ENCODE data around the gene TOP3B.

Gene TOP3B

DNA sequence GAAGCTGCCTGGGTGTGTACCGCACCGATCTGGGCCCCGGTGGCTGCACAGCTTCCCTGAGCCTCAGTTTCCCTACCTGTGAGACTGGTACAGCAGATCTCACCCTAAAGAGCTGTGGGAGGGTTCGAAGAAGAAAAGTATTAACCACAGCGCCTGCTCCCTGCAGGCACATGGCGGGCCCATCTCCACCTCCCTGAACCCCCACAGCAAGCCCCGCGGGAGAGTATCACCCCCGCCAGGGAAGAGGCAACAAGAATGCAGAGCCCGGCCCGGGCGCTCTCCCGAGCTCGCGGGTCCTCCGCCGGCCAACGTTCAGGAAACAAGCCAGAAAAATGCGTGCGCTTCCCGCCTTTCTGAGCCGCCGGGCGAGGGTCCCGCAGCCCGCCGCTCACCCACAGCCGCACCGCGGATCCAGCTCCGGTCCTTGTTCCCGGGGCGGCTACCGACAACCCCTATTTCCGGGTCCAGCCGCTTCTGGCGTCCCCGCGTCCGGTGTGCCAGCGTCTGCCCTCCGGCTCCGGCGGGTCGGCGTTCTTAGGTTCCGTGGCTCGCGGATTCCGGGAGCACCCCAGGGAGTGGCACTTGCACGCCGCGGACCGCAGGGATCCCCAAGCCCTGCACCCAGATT, at the start of gene TOP3B:
TOP3B (minus strand) TSS at position 450 of the 628 bp plus-strand sequence. CDS start 7,078 bp downstream, outside the sequence.
- DNase-seq = peak; percentile 75

DNA sequence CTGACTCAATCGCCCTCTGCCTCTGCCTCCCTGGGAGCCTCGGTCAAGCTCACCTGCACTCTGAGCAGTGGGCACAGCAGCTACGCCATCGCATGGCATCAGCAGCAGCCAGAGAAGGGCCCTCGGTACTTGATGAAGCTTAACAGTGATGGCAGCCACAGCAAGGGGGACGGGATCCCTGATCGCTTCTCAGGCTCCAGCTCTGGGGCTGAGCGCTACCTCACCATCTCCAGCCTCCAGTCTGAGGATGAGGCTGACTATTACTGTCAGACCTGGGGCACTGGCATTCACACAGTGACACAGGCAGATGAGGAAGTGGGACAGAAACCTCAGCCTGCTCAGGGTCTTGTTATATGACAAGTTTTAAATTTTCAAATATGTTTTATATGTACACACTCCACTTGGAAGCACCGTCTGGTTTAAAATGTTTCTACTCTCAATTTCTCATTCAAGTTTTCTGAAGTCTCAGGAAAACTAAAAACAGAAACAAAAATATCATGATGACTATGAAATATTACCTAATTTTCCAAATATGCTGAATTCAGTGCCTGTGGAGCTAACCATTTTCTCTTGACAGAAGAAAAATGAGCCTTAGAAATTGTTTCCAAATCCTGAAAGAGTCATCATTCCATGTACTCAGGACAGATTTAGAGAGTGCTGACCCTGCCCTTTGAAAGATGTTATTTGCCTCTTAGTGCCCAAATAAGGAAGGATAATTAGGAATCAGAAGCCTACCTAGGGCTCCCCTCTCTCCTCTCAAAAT, 48.8 kb upstream of the TOP3B start:
- DNase-seq = no peak

DNA sequence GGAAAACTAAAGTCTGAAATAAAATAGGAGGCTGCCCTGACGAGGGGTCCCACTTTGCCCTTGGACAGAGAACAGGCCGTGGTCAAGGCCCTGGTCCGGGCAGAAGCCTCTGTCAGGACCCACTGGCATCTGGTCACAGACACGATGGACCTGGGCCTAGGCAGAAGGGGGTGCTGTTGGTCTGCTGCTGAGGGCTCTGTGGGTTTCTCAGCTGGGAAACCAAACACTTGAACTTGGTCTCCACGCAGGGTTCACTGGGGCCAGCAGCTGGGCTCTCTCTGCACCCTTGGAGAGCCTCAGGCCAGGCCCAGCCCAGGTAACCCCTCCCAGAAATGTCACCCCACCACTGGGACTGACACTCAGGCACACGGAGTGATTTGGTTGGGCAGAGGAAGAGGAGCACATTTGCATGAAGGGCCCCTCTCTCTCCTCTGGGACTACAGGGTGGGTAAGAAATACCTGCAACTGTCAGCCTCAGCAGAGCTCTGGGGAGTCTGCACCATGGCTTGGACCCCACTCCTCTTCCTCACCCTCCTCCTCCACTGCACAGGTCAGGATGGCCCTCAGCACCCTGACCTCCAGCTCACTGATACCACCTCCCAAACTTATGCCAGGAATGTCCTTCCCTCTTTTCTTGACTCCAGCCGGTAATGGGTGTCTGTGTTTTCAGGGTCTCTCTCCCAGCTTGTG, 48.1 kb upstream of the TOP3B start:
- DNase-seq = no peak

DNA sequence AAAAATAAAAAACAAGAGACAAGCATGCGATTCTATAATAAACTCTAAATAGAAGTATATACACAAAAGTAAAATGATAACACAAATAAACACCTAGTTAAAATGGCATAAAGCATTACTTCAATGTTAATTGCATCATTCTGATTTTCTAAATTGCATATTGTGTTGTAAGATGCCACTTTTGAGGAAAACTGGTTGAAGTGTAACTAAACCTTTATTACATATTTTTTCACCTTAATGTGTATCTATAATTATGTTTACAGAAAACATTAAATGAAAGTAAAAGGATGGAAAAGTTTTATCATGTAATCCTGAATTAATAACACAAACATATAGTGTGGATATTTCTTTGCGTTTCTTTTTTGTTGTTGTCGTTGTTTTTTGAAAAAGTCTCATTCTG, 45.4 kb upstream of the TOP3B start:
- no peak for DNase-seq

- DNase-seq = no peak
Observed at GRCh38 chr22:22026157-22026831, 43.7 kb upstream of the TOP3B start.

GRCh38 chr22:22025320-22026156, 43.0 kb upstream of the TOP3B start:
- DNase-seq = no peak

DNA sequence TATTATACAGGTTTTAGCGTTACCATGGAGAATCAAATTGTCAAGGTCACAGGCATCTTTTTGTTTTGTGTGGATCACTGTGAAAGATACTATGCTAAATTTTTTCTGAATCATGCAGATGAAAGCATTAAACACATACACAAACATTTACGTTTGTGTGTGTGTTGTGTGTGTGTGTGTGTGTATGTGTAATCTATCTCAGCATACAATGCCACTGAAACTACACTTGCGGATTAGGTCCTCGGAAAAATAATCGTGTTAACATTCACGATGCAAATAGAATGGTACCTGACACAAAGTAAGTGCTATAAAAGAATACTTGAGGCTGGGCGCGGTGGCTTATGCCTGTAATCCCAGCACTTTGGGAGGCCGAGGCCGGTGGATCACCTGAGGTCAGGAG, 41.9 kb upstream of the TOP3B start:
- DNase-seq = no peak

- DNase-seq = no peak
Observed at GRCh38 chr22:22023581-22024137, 41.1 kb upstream of the TOP3B start.

GRCh38 chr22:22022947-22023534, 40.5 kb upstream of the TOP3B start:
- no peak for DNase-seq

DNA sequence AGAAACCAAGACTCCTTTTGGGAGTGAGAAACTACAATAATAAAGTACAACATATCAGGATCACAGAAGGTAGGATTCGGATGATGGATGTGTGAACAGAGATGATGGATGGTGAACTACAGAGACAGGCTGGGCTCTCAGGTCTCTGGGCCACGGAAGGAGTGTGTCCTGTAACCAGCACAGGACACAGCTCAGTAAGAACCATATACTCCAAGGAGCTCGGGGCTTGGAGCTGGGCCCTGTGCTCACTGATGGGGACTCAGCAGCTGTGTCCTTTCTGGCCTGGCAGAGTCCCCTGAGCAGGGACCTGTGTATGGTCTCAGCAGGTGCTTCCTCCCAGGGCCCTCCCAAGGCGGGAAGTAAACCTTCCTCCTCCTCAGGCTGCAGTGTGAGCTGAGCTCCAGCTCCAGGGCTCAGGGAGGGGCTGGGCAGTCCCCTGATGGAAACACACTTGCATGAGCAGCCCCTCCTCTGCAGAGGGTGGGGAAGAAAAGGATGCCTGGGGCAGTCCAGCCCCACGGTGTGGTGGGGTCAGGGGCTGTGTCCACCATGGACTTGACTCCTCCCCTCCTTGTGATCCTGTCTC, 39.8 kb upstream of the TOP3B start:
- DNase-seq = no peak

DNA sequence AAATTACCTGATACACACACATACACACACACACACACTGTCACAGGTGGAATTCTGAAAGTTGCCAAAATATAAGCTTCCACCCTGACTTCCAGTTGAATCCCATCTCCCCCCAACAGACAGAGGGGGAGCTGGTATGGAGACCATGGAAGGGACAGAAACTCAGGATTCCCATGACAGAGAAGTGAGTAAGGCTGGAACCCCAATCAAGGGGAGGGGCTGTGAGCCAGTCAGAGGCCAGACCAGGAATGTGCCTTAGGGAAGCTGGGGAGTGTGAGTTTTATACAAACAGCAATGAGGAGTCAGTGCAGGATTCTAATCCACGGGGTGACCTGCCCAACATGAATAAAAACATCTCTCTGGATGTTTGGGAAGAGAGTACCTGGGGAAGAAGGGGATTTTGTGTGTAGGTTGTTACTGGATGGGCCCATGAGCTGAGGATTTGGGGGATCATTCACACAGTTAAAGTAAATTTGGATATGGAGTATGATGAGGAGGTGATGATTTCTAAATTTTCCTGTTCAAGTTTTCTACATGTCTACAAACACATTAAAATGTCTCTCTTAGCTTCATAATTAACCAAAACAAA, 38.7 kb upstream of the TOP3B start:
- no peak for DNase-seq

DNA sequence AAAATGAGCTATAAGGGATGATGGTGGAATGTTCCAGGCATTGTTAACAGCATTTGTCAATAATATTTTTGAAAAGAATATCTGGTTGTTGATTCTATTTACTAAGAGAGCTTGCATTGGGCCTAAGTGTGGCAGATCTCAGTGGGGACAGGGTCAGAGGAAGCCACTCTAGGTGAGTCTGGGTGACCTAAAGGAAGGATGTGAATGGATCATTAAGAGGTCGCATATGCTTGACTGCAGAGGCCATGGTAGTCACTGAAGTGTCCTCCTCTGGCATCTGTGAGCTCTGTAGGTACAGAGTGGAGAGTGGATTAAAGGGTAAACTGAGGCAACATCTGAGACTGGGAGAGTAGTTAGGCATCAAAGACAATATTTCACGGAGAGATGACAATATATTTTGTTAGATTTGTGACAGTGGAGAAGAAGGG, 37.9 kb upstream of the TOP3B start:
- no peak for DNase-seq

- no peak for DNase-seq
Observed at GRCh38 chr22:22019659-22020424, 37.3 kb upstream of the TOP3B start.

DNA sequence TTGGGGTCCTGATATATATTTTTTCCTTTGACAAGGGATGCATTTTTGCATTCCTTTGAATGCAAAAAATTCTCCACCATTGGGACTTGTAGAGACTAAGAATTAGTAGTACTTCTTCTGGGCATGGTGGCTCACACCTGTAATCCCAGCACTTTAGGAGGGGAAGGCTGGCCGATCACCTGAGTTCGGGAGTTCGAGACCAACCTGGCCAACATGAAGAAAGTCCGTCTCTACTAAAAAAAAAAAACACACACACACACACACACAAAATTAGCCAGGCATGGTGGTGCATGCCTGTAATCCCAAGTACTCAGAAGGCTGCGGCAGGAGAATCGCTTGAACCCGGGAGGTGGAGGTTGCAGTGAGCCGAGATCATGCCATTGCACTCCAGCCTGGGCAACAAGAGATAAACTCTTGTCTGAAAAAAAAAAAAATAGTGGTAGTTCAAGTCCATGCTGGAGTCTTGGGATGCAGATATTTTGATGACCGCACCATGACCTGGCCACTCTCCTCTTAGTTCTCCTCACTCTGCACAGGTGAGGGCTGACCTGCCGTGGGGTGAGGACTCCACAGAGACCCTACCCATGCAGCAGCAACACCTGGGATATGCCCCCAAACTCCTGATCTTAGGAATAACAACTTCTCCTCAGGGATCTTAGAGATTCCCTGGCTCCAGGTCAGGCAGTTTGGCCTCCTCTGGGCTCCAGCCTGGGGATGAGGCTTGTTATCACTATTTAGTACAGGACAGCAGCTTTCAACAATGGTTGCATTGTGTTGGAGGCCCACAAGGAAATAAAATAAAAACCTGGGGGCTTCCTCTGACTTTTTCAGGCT, 36.5 kb upstream of the TOP3B start:
- no peak for DNase-seq

- DNase-seq = no peak
Observed at GRCh38 chr22:22015631-22016030, 33.0 kb upstream of the TOP3B start.

DNA sequence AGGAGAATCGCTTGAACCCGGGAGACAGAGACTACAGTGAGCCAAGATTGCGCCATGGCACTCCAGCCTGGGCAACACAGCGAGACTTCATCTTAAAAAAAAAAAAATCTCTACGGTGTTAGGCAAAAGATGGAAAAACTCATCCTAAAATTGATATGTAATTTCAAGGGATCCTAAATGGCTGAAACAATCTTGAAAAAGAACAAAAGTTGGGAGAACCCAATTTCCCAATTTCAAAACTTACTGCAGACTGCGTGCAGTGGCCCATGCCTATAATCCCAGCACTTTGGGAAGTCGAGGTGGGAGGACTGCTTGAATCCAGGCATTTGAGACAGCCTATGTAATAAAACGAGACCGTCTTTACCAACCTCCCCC, 31.7 kb upstream of the TOP3B start:
- no peak for DNase-seq

DNA sequence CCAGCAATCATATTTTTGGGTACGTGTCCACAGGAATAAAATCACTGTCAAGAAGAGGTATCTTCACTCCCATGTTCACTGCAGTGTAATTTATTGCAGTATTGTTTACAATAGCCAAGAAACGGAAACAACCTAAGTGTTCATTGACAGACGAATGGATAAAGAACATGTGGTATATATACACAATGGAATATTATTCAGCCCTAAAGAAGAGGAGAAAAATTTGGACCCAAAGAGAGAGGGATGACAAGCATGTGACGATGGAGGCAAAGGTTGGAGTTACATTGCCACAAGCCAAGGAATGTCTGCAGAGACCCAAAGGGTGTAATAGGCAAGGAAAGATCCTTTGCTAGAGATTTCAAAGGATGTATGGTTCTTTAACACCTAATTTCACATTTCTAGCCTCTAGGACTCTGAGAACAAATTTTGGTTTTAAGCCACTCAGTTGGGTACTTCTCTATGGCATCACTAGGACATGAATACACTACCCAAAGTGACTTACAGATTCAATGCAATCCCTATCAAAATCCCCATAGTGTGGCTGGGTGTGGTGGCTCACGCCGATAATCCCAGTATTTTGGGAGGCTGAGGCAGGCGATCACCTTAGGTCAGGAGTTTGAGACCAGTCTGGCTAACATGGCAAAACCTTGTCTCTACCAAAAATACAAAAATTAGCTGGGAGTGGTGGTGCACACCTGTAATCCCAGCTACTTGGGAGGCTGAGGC, 31.1 kb upstream of the TOP3B start:
- DNase-seq = no peak

- DNase-seq = no peak
Observed at GRCh38 chr22:22011964-22012363, 29.4 kb upstream of the TOP3B start.

GRCh38 chr22:22010358-22010757, 27.8 kb upstream of the TOP3B start:
- DNase-seq = no peak

All from activated CD4-positive, alpha-beta T cell treated with anti-CD3 and anti-CD28 coated beads, Interleukin-2, amount 50 U/mL, for 4 hours (primary cell).